ENCODE results near the gene FAM20C. TPM values are rescaled to one million over a fixed set of nuclear protein-coding genes. Genes with fewer than 3 reads are reported as not detected.

FAM20C gene
- total RNA-seq, 1 experiment from 2014 or later: 62.6 TPM

GRCh38 chr7:229184-229964 is 37.0 kb downstream of the FAM20C start:
- Histone ChIP-seq H3K9ac (ENCODE audit: extremely low read depth, insufficient read length, low read length) (no peak overlapping the region), H3K4me1 (ENCODE audit: insufficient read depth, low read length) (no peaks in the 10 kb centered on the region), H3K27me3 (ENCODE audit: insufficient read depth, low read length) (no peaks in the 10 kb centered on the region), H4K91ac (ENCODE audit: insufficient read length, low read depth, low read length) (no peak overlapping the region), H3K9me3 (ENCODE audit: control insufficient read depth, low read depth, low read length) (no peaks in the 10 kb centered on the region), H3K23ac (ENCODE audit: insufficient read length, low read depth, low read length) (no peak overlapping the region), H2BK5ac (ENCODE audit: insufficient read length, low read length) (no peak overlapping the region), H4K20me1 (ENCODE audit: control insufficient read depth, insufficient read depth, insufficient read length) (no peaks in the 10 kb centered on the region), H3K14ac (ENCODE audit: insufficient read depth, low read length) (no peak overlapping the region), H3T11ph (ENCODE audit: low read length) (no peak overlapping the region), H4K8ac (replicated peaks; ENCODE audit: insufficient read length, low read depth, low read length) (no peak overlapping the region), H3K4ac (ENCODE audit: low read depth, low read length) (no peak overlapping the region), H2AK5ac (ENCODE audit: insufficient read length, low read length) (no peak overlapping the region), H2BK20ac (ENCODE audit: low read depth, low read length, poor library complexity, severe bottlenecking) (no peak overlapping the region), H3K4me2 (ENCODE audit: insufficient read depth, insufficient read length, low read length) (no peak overlapping the region), H2BK120ac (ENCODE audit: low read depth, low read length, poor library complexity, severe bottlenecking) (no peak overlapping the region), H3K27ac (ENCODE audit: insufficient read length, low read depth, low read length) (no peak overlapping the region), H3K23me2 (ENCODE audit: insufficient read length, low read depth, low read length, poor library complexity, severe bottlenecking) (no peaks in the 10 kb centered on the region), H2BK15ac (ENCODE audit: low read depth, low read length) (no peak overlapping the region), H3K79me2 (ENCODE audit: insufficient read depth, low read length) (no peaks in the 10 kb centered on the region), H4K5ac (ENCODE audit: insufficient read length, low read depth, low read length) (no peak overlapping the region), H3K18ac (ENCODE audit: insufficient read length, low read depth, low read length) (no peak overlapping the region), H3K56ac (ENCODE audit: insufficient read length, low read depth, low read length) (no peak overlapping the region), H2BK12ac (ENCODE audit: insufficient read length, low read depth, low read length) (no peak overlapping the region), H3K79me1 (ENCODE audit: insufficient read depth, low read depth, low read length, poor library complexity, severe bottlenecking) (no peaks in the 10 kb centered on the region), H2AFZ (ENCODE audit: low read length) (no peak overlapping the region)
- TF ChIP-seq CTCF (conservative IDR thresholded peaks at IDR 0.05): no peak
- WGBS (ENCODE audit: extremely low coverage, insufficient read length, low lambda C conversion rate): no CpG with 5 or more reads among the region's 29 CpGs
- Mint-ChIP-seq H3K27ac (peak overlapping the region in 1 of 3 experiments; percentile 3; a peak in 1 of 7 replicates), H3K9me3 (no peaks in the 10 kb centered on the region), H3K4me1 (peaks cover 0 to 3% of the 10 kb centered on the region in 2 experiments; a peak in 1 of 4 replicates), H3K36me3 (ENCODE audit: insufficient read depth in 1 of 3, low read depth in 3 of 3) (peaks cover 9 to 20% (median 12%) of the 10 kb centered on the region in 3 experiments), H3K27me3 (ENCODE audit: low read depth) (no peaks in the 10 kb centered on the region), H3K4me3 (no peak overlapping the region)
- no peak for DNase-seq
